Mucosa of stomach (tissue), 1 donor: ENCODE results near the gene FKBP1A.
"Not testable (repeated sequence)": the region's sequence is repeated elsewhere in the genome, so short reads cannot be mapped to it uniquely, and the experiment has no call there.

Experiments used
- H3K27me3 ChIP-seq: one replicate; pipeline ENCODE4 v1.7.0; 2013; ENCODE audit warnings: mild to moderate bottlenecking, low read length; ENCODE audit not compliant: control insufficient read depth, insufficient read depth
- H3K36me3 ChIP-seq: one replicate; pipeline ENCODE4 v1.7.0; 2013; ENCODE audit warnings: low read length; ENCODE audit not compliant: control insufficient read depth, insufficient read depth
- H3K4me1 ChIP-seq: one replicate; pipeline ENCODE4 v1.7.0; 2013; ENCODE audit warnings: mild to moderate bottlenecking, low read length; ENCODE audit not compliant: control insufficient read depth, insufficient read depth
- H3K4me3 ChIP-seq: one replicate; pipeline ENCODE4 v1.7.0; 2013; ENCODE audit warnings: low read length
- H3K9ac ChIP-seq: one replicate; pipeline ENCODE4 v1.7.0; 2013; ENCODE audit warnings: mild to moderate bottlenecking, low read length, moderate library complexity
- H3K9me3 ChIP-seq: one replicate; pipeline ENCODE4 v1.7.0; 2013; ENCODE audit warnings: mild to moderate bottlenecking, low read length, moderate library complexity; ENCODE audit not compliant: control insufficient read depth
- donor health status: Pancreatic carcinoma.

FKBP1A gene

DNA sequence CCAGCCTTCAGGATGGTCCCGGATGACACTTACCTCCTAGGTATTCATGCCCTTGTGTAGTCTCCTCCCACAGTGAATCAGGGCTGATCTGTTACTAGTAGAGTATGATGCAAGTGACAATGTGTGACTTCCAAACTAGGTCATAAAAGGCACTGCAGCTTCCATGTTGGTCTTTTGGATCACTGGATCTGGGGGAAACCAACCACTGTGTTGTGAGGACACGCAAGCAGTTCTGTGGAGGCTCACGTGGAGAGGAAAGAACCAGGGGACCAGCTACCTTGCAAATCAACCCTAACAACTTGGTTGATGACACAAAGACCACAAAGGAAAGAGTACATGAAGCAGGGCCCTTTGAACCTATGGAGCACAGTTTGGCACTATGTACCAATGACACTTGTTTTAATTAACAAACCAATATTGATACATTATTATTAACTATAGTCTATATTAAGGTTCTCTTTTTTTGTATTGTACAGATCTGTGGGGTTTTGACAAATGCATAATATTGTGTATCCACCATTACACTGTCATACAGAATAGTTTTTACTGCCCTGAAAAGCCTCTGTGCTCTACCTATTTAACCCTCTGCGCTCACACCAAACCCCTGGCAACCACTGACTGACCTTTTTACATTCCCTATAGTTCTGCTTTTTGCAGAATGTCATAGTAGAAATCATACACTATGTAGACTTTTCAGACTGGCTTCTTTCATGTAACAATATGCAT is 47.7 kb downstream of the FKBP1A start:
- Histone ChIP-seq H3K4me3 (no peak overlapping the region), H3K4me1 (no peaks in the 10 kb centered on the region), H3K9me3 (no peaks in the 10 kb centered on the region), H3K9ac (no peak overlapping the region), H3K36me3 (no peaks in the 10 kb centered on the region), H3K27me3 (no peaks in the 10 kb centered on the region)

DNA sequence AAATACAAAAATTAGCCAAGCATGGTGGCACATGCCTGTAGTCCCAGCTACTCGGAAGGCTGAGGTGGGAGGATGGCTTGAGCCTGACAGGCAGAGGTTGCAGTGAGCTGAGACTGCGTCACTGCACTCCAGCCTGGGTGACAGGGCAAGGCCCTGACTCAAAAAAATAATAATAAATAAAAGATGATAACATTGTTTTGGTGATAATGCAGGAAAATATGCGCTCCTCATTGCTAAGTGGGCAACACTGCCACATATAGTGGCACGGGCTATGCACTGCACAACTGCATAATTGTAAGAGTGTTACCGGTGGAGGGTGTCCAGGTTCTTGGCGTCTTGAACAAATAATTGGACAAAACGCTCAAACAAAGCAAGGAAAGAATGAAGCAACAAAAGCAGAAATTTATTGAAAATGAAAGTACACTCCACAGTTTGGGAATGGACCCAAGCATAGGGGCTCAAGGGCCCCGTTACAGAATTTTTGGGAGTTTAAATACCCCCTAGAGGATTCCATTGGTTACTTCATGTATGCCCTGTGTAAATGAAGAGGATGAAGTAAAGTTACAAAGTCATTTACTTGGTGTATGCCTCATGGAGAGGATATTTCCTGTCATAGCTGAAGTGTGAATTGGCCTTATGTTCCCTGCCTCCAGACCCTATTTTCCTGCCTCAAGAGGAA is 49.3 kb downstream of the FKBP1A start:
- not testable (repeated sequence) for H3K9me3 ChIP-seq, H3K27me3 ChIP-seq, H3K4me3 ChIP-seq, H3K9ac ChIP-seq, H3K4me1 ChIP-seq, H3K36me3 ChIP-seq

DNA sequence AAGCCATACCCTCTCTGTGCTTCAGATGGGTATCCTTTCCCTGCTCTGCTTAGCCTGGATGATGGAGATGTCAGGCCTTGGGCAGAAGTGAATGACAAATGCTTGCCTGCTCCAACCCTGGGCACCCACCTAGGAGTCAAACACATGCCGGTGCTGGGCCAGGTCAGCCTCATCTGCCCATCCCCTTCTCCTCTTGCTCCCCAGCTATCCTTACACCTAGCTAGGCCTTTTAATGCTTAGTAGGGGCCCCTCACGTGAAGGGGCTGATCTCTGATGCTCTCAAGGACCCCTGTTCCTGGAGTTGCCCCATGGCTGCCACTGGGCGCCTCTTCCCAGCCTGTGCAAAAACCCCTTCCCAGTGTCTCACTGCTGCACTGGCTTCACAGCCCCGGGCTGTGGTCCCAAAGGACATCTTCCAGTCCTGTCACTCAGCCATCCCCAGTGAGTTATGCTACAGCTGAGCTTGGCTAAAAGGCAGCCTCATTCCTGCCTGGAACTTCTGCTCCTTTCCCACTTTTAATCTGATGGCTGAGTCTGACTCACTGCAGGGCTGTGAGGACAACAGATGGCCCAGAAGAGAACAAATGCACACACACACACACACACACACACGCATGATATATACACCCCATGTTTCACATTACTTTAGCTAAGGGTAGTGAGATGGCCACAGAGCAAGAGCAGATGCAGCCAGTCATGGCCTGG is 51.1 kb downstream of the FKBP1A start:
- Histone ChIP-seq H3K4me3 (no peak overlapping the region), H3K9me3 (no peaks in the 10 kb centered on the region), H3K4me1 (peaks cover 14% of the 10 kb centered on the region), H3K27me3 (no peaks in the 10 kb centered on the region), H3K9ac (no peak overlapping the region), H3K36me3 (no peaks in the 10 kb centered on the region)

DNA sequence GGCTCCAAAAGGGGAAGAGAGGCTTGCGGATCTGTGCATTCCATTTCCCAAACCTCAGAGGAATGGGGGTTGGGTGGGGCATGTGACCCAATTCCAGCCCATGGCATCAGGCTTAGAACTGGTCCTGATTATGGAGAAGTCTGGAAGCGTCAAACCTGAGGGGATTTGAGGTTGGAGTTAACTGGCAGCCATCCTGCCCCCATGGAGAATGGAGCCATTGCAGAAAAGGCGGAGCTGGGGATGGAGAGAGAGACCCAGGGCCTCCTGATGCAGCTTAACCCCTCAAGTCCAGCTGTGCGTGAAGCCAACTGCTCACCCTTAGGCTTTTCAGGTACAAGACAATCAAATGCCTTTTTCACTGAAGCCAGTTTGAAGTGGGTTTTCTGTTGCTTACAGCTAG is 54.1 kb downstream of the FKBP1A start:
- Histone ChIP-seq H3K9me3 (no peaks in the 10 kb centered on the region), H3K27me3 (no peaks in the 10 kb centered on the region), H3K4me1 (peaks cover 21% of the 10 kb centered on the region), H3K36me3 (no peaks in the 10 kb centered on the region), H3K9ac (no peak overlapping the region), H3K4me3 (no peak overlapping the region)

DNA sequence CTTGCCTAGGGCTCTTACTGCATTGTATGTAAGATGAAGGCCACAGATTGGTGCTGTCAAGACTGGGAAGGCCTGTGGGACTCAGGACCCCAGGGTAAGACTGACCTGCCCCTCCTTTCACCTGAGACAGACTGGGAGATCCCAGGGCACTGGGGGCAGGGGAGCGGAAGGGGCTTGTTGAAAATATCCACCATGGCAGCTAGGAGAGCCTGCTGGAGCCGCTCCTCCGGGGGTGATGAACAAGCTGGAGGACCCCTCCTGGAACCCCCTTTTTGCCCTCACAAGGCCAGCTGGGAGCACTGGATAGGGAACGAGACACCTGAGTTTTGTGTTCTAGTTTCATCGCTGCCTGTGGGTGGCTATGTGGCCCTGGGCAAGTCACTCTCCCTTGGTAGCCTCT is 54.8 kb downstream of the FKBP1A start:
- no peak overlapping the region for H3K9ac ChIP-seq
- H3K4me1 ChIP-seq = peaks cover 21% of the 10 kb centered on the region
- H3K27me3 ChIP-seq = no peaks in the 10 kb centered on the region
- no peaks in the 10 kb centered on the region for H3K36me3 ChIP-seq
- no peaks in the 10 kb centered on the region for H3K9me3 ChIP-seq
- no peak overlapping the region for H3K4me3 ChIP-seq

DNA sequence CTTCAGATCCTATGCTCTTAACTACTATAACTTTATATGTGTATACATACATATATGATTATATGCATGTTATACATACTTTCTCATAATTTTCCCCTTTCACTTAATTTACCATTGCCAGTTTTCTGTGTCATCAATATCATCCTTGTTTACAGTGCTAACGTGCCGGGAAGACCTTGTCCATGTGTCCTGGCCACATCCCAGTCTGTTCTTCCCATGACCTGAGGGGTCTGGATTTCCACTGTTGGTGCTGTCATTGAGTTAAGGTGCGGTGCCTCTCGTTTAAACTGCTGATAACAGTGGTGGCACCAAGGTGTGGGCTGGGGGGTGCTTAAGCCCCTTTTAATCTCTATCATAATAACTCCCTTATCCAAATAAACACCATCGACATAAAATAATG is 55.4 kb downstream of the FKBP1A start:
- Histone ChIP-seq H3K9ac (no peak overlapping the region), H3K9me3 (no peaks in the 10 kb centered on the region), H3K36me3 (no peaks in the 10 kb centered on the region), H3K27me3 (no peaks in the 10 kb centered on the region), H3K4me3 (no peak overlapping the region), H3K4me1 (peaks cover 21% of the 10 kb centered on the region)

DNA sequence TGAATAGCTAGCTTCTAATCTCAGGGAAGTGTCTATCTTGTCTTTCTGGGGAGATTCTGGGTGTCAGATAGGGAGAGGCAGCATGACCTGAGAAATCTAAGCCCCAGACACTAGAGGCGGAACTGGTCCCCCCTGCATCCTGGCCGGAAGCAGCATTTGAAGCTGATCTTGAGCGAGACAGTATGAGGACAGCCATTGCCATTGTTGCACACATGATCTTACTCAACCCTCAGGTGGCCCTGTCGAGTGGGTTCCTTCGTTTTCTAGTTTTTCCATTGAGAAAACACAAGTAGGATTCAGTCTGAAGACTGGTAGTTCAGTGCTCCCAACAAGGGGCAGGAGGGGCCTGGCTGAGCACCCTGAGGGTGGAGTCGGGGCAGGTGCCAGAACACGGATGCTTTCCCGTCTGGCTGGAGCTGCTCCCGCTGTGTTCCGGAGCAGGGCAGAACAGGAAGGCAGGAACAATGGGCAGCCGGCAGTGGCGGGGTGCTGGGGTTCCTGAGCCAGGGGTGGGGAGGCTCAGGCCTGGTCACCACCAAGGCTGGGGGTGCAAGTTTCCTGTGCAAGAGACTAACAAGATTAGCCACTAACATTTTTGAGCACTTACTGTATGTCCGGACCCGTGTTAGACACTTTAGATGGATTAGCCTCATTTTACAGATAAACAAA is 56.0 kb downstream of the FKBP1A start:
- Histone ChIP-seq H3K9ac (no peak overlapping the region), H3K4me3 (no peak overlapping the region), H3K4me1 (peaks cover 25% of the 10 kb centered on the region), H3K27me3 (no peaks in the 10 kb centered on the region), H3K9me3 (no peaks in the 10 kb centered on the region), H3K36me3 (no peaks in the 10 kb centered on the region)

DNA sequence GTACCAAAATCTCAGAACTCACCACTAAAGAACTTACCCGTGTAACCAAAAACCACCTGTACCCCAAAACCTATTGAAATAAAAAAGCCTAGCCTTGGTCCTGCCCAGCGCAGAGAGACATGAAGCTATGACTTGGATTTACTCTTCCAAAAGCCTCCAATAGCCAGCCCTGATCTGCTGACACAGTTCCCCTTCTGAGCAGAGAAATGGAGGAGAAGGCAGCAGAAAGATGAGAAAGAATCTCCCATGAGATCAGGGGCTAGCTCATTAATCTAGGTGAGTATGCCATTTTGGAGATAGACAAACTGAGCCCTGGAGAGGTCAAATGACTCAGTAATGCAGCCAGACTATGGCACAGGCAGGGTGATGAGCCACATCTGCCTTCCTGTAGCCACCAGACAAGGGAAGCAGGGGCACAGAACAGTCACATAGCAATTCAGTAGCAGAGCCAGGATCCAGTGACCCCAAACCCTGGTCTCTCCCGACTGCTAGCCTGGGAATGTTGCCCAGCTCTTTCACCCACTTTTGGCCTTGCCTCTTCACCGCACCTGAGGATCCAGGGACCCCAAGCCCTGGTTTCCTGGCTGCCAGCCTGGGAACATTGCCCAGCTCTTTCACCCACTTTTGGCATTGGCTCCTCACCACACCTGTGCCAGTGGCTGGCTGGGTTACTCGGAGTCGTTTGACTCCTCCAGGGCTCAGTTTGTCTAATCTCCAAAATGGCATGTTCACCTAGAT is 56.7 kb downstream of the FKBP1A start:
- no peaks in the 10 kb centered on the region for H3K27me3 ChIP-seq
- H3K4me3 ChIP-seq = no peak overlapping the region
- H3K36me3 ChIP-seq = no peaks in the 10 kb centered on the region
- no peak overlapping the region for H3K9ac ChIP-seq
- peaks cover 32% of the 10 kb centered on the region for H3K4me1 ChIP-seq
- no peaks in the 10 kb centered on the region for H3K9me3 ChIP-seq

DNA sequence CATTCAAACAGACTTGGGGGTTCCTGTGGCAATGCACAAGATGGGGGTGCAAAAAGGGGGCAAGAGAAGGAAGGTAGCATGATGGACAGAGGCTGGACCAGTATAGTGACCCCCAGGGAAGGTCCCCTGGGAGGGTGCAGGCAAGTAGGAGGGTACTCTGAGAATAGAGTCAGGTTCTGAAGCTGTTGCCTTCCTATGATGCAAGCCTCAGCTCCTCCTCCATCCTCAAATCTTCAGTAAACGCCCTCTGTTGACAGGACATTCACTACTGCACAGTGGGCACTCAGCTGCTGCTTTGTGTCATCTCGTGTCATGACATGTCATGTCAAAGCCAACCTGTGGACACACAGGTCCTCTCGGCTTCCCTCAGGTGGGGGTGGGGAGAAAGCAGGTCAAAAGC is 58.1 kb downstream of the FKBP1A start:
- Histone ChIP-seq H3K36me3 (no peaks in the 10 kb centered on the region), H3K27me3 (no peaks in the 10 kb centered on the region), H3K9me3 (no peaks in the 10 kb centered on the region), H3K4me1 (peaks cover 46% of the 10 kb centered on the region), H3K9ac (no peak overlapping the region), H3K4me3 (no peak overlapping the region)

DNA sequence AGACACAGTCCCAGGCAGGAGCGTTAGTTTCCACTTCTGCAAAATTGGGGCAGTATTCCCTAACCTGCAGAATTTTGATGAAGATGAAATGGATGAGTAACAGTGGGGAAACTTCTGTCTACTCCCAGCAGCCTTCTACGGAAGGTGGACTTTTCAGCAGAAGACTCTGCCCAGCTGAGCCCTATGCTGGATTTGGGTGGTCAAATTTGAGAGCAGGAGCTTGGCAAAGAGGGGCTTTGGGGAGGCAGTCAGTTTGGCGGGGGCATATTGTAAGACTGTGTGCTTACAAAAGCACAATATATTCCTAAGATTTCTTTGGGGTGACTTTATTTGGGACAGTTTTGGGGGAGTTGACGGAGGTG is 58.5 kb downstream of the FKBP1A start:
- Histone ChIP-seq H3K27me3 (no peaks in the 10 kb centered on the region), H3K9ac (no peak overlapping the region), H3K9me3 (no peaks in the 10 kb centered on the region), H3K36me3 (no peaks in the 10 kb centered on the region), H3K4me1 (peaks cover 50% of the 10 kb centered on the region), H3K4me3 (no peak overlapping the region)

DNA sequence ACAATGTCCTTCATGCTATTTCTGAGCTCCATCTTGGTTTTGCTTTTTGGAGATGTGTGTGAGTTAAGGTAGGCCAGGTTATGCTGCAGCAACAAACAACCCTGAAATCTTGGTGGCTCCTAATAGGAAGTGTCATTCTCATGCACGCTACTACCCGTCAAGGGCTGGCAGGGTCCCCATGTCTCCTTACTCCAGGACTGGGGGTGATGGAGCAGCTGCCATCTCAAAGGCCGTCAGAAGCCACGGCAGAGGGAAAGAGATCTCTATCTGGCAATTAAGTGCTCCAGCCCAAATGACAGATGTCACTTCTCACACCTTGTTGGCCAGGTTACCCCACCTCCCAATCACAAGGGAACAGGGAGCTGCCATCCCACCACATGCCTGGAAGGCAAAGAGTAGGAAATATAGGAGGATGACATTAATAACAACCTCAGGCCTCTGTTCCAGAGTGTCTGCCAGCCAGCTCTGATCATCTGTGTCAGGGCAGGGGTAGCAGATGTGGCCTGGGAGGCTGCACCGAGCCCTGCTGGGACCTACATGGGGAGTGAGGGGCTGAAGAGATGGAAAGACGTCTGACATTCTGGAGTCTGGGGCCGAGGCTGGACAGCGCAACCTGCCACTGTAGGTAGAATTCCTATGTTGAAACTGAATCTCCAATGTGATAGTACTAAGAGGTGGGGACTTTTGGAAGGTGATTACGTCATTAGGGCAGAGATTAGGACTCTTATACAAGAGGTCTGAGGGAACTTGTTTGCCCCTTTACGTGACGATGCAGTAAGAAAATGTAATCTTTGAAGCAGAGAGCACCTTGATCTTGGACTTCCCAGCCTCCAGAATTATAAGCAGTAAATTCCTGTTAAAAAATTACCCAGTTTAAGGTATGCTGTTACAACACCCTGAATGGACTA is 59.1 kb downstream of the FKBP1A start:
- Histone ChIP-seq H3K4me3 (no peak overlapping the region), H3K9ac (no peak overlapping the region), H3K4me1 (peaks cover 52% of the 10 kb centered on the region), H3K9me3 (no peaks in the 10 kb centered on the region), H3K27me3 (no peaks in the 10 kb centered on the region), H3K36me3 (no peaks in the 10 kb centered on the region)
